Measurements from ENCODE around the gene SLC25A1.

DNA sequence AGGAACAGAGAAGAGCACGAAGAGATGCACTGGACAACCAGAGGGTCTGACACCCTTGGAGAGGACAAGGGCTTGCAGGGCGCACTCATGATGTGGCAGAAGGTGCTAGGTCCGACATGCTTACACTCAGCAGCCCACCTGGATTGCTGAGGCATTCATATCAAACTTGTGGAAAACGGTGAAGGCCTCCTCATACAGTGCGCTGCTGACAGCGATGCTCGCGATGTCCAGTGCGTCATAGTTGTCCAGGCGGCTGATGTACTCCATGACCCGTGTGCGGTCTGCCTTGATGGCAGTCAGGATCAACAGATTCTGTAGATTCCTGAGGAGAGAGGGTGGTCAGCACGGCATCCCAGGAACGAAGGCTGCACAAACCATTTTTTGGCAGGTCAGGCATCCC, 31.7 kb upstream of the SLC25A1 start:
- TF ChIP-seq POLR2A (IDR thresholded peaks at IDR 0.05): no peak
- TF ChIP-seq, protein P1, sequence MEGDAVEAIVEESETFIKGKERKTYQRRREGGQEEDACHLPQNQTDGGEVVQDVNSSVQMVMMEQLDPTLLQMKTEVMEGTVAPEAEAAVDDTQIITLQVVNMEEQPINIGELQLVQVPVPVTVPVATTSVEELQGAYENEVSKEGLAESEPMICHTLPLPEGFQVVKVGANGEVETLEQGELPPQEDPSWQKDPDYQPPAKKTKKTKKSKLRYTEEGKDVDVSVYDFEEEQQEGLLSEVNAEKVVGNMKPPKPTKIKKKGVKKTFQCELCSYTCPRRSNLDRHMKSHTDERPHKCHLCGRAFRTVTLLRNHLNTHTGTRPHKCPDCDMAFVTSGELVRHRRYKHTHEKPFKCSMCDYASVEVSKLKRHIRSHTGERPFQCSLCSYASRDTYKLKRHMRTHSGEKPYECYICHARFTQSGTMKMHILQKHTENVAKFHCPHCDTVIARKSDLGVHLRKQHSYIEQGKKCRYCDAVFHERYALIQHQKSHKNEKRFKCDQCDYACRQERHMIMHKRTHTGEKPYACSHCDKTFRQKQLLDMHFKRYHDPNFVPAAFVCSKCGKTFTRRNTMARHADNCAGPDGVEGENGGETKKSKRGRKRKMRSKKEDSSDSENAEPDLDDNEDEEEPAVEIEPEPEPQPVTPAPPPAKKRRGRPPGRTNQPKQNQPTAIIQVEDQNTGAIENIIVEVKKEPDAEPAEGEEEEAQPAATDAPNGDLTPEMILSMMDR (IDR thresholded peaks at IDR 0.05): no peak
